ENCODE measurements around the gene ESPN. TPM values are rescaled to one million over a fixed set of nuclear protein-coding genes. Genes with fewer than 3 reads are reported as not detected.
A peak's percentile ranks its signal among the peaks of the same experiment; 100 is the strongest.
"Not testable (repeated sequence)": the region's sequence is repeated elsewhere in the genome, so short reads cannot be mapped to it uniquely, and the experiment has no call there.

The ESPN gene
- polyA plus RNA-seq, 1 donor (not counting 4 experiments of a cell fraction or from before 2014, with no cell fraction given), result 0.47 TPM

DNA sequence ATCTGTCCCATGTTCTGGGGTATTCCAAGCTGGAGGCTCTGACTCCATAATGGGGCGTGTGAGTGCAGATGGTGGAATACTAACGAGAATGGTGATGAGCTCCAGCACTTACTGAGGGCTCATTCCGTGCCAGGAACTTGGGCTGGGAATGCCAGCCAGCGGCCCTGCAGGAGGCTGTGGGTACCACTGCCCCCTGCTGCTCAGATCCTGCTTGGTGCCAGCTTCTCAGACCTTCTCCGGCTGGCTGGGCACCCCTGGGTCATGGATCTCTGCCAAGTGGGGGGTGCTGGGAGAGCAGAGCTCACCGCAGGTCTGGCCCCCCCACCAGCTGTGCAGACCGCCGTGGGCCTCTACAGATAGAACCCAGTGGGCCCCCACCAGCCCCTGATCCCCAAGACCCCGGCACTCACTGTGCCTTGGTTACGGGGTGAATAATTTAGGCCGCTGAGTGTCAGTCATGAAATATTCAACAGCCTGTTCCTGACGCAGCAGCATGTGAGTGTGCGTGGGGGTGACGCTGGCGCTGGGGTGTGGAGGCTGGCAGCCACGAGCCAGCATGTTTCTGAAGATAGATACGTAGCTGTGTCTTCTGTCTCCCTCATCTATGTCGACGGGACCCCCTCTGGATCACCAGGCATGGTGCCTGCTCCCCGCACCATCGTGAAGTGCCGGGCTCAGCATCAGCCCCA lies 12.6 kb downstream of the ESPN start:
- H4K20me1 ChIP-seq (ENCODE audit: control insufficient read depth, extremely low read depth, insufficient read depth, low read length); H2AFZ ChIP-seq (ENCODE audit: control insufficient read depth, low read length); H3K4me2 ChIP-seq (ENCODE audit: control insufficient read depth, extremely low read depth, insufficient read depth, low read depth, low read length); FAIRE-seq; DNase-seq (ENCODE audit: low read depth, low spot score); H3K4me3 ChIP-seq (ENCODE audit: control insufficient read depth in 2 of 3, extremely low read depth in 1 of 3, insufficient read depth in 2 of 3, low read depth in 1 of 3, low read length in 3 of 3); H3K27ac ChIP-seq (ENCODE audit: control insufficient read depth, insufficient read depth, low read length); H3K9ac ChIP-seq (ENCODE audit: control insufficient read depth, extremely low read depth, insufficient read depth, low read length); H3K27me3 ChIP-seq (ENCODE audit: control insufficient read depth, extremely low read depth, insufficient read depth, low read length); H3K79me2 ChIP-seq (ENCODE audit: control insufficient read depth, insufficient read depth, low read length); H3K36me3 ChIP-seq (ENCODE audit: control insufficient read depth in 2 of 2, extremely low read depth in 1 of 2, insufficient read depth in 2 of 2, low read length in 2 of 2); H3K9me3 ChIP-seq (ENCODE audit: control insufficient read depth, low read depth, low read length); H3K9me1 ChIP-seq (ENCODE audit: control insufficient read depth, extremely low read depth, insufficient read depth, low read length); H3K4me1 ChIP-seq (ENCODE audit: control insufficient read depth, extremely low read depth, insufficient read depth, low read length); dilution Hi-C loops (cut with MboI; ENCODE audit: extremely low pct_ligation_motif_present, low sequenced_read_pairs): not testable (repeated sequence)
- TF ChIP-seq, protein P1, sequence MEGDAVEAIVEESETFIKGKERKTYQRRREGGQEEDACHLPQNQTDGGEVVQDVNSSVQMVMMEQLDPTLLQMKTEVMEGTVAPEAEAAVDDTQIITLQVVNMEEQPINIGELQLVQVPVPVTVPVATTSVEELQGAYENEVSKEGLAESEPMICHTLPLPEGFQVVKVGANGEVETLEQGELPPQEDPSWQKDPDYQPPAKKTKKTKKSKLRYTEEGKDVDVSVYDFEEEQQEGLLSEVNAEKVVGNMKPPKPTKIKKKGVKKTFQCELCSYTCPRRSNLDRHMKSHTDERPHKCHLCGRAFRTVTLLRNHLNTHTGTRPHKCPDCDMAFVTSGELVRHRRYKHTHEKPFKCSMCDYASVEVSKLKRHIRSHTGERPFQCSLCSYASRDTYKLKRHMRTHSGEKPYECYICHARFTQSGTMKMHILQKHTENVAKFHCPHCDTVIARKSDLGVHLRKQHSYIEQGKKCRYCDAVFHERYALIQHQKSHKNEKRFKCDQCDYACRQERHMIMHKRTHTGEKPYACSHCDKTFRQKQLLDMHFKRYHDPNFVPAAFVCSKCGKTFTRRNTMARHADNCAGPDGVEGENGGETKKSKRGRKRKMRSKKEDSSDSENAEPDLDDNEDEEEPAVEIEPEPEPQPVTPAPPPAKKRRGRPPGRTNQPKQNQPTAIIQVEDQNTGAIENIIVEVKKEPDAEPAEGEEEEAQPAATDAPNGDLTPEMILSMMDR (optimal IDR thresholded peaks at IDR 0.05 in 1 of 3, IDR thresholded peaks at IDR 0.05 in 1 of 3, conservative IDR thresholded peaks at IDR 0.05 in 1 of 3; ENCODE audit: extremely low read depth in 1 of 3, insufficient read depth in 2 of 3, low read length in 3 of 3), result peak; percentile 24 to 75 (median 30)

DNA sequence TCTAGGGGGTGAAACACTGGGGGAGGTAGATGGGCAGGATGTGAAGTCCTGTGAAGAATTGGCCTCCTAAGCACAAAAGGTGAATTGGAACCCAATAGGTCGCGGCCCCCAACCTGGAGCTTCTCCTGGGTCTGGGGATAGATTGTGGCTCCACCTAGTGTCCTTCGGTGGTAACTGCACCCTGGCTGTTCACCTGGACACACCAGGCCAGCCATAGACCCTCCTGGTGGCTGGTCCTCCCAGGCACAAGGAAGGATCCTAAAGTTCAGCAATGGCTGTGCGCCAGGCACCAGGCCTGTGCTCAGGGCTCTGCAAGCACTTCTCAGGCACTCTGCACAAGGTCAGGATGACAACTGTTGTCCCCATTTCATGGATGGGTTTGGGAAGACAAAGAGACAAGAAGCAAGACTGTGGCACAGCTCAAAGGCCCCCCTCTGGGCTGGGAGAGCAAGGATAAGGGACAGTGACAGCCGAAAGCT lies 13.5 kb downstream of the ESPN start:
- no peaks in the 10 kb centered on the region for H3K9me3 ChIP-seq (ENCODE audit: control insufficient read depth, low read depth, low read length)
- H3K9ac ChIP-seq (ENCODE audit: control insufficient read depth, extremely low read depth, insufficient read depth, low read length), result no peak overlapping the region
- dilution Hi-C loops (cut with MboI; ENCODE audit: extremely low pct_ligation_motif_present, low sequenced_read_pairs), result no loop called here
- no peaks in the 10 kb centered on the region for H3K4me1 ChIP-seq (ENCODE audit: control insufficient read depth, extremely low read depth, insufficient read depth, low read length)
- H3K79me2 ChIP-seq (ENCODE audit: control insufficient read depth, insufficient read depth, low read length), result no peaks in the 10 kb centered on the region
- FAIRE-seq, result peak; percentile 55
- H3K4me2 ChIP-seq (ENCODE audit: control insufficient read depth, extremely low read depth, insufficient read depth, low read depth, low read length), result no peak overlapping the region
- no peak overlapping the region for H3K4me3 ChIP-seq (ENCODE audit: control insufficient read depth in 2 of 3, extremely low read depth in 1 of 3, insufficient read depth in 2 of 3, low read depth in 1 of 3, low read length in 3 of 3)
- H3K27me3 ChIP-seq (ENCODE audit: control insufficient read depth, extremely low read depth, insufficient read depth, low read length), result no peaks in the 10 kb centered on the region
- H2AFZ ChIP-seq (ENCODE audit: control insufficient read depth, low read length), result no peak overlapping the region
- no peaks in the 10 kb centered on the region for H4K20me1 ChIP-seq (ENCODE audit: control insufficient read depth, extremely low read depth, insufficient read depth, low read length)
- H3K36me3 ChIP-seq (ENCODE audit: control insufficient read depth in 2 of 2, extremely low read depth in 1 of 2, insufficient read depth in 2 of 2, low read length in 2 of 2), result no peaks in the 10 kb centered on the region
- DNase-seq (ENCODE audit: low read depth, low spot score), result no peak
- no peak for TF ChIP-seq EZH2 (IDR thresholded peaks at IDR 0.05; ENCODE audit: low read length)
- TF ChIP-seq, protein P1 (optimal IDR thresholded peaks at IDR 0.05 in 1 of 3, IDR thresholded peaks at IDR 0.05 in 1 of 3, conservative IDR thresholded peaks at IDR 0.05 in 1 of 3; ENCODE audit: extremely low read depth in 1 of 3, insufficient read depth in 2 of 3, low read length in 3 of 3), result peak; percentile 83 to 94 (median 89)
- no peaks in the 10 kb centered on the region for H3K9me1 ChIP-seq (ENCODE audit: control insufficient read depth, extremely low read depth, insufficient read depth, low read length)
- no peak overlapping the region for H3K27ac ChIP-seq (ENCODE audit: control insufficient read depth, insufficient read depth, low read length)
